HK-2 (cell line): ENCODE results near the gene ZNF236.
"Not testable (repeated sequence)": the region's sequence is repeated elsewhere in the genome, so short reads cannot be mapped to it uniquely, and the experiment has no call there.

Experiments used
- DNase-seq: peaks from one replicate; pipeline ENCODE4 v3.0.0-alpha.2; 2018; ENCODE audit not compliant: unreplicated experiment

Gene ZNF236

DNA sequence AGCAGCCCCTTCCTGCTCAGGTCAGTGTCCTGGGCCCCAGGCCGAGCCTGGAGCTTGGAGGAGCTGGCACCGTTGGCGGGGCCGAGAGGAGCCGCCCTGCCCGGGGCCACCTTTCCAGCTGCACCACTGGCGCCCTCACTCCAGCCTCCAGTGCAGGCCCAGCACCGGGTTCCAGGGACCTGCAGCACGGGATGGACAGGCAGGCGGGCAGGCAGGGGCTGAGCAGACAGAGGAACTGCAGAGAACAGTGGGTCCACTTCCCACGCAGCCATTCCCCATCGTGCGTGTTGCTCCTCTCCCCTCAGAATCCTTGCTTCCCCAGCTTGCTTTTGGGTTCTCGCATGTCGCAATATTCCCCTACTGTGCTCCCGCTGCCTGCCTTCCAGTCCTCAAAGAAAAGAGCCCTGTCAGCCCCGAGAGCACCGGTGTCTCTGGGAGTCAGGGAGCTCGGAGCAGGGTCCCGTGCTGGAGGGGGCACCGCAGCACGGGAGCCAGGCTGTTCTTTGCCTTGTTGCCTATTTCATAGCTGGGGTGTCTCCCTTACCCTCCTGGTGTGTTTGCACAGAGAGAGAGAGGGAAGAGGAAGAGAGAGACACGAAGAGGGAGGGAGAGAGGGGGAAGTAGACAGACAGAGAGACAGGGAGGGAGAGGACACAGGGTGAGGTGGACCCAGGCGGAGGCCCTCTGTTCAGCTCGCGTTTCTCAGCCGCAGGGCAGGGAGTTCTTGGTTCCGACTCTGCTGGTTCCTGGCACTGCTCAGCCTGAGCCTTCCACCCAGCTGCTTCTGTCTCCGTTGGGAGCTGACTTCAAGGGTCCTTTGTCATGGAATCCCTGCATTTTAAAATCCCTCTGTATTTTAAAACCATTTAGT lies 184.2 kb downstream of the ZNF236 start:
- no peak for DNase-seq

- no peak for DNase-seq
Observed at GRCh38 chr18:77007251-77007650, 184.9 kb downstream of the ZNF236 start.

DNA sequence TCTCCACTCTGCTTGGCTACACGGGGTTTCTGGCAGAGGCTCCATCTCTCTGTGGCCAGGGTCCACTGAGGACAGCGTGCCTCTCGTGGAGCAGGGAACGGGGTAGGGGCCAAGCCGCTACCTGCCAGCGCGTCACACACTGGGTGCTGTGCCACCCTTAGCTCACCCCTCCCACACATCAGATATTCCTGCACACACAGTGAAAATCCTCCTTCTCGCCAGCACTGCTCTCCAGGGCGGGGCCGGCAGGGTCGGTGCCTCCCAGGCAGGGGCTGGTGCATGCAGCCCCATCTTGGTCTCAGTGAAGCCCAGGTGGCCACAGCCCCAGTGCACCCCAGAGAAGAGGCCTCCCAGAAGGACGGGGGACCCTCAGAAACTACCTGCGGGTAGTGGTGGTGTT lies 185.6 kb downstream of the ZNF236 start:
- no peak for DNase-seq

DNA sequence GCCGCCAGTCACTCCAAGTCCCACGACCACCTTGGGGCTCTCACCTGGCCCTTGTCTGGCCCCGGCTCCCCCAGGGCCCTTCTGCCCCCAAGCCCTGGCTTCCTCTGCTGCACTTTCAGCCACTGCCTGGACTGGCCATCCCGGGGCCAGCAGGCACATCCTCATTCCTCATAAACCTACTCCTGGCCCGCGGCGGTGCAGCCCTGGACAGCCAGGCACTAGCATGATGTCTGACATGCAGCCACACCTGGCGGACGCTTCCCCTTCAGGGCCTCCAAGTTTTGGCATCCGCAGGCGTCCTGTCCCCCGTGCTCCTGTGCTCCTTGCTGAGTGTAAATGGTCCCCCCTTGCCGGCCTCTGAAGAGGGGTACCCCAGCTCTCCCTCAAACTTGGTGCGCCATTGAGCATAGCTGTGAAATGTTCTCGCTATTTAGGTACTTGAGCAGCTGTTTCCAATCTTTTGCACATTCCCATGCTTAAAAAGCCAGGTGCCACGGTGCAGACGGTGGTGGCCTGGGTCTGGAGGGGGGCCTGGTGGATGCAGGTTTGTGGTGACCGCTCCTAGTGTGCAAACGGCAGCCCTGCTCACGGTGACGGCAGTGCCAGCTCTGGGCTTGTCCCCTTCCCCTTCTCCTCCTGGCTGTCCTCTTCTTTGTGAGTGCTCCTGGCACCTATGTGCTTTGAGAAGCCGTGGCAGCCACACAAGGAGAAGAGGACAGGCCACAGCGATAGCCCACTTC lies 186.4 kb downstream of the ZNF236 start:
- DNase-seq: no peak

GRCh38 chr18:77009675-77010074 lies 187.3 kb downstream of the ZNF236 start:
- no peak for DNase-seq

- no peak for DNase-seq
Observed at GRCh38 chr18:77012120-77012519, 189.8 kb downstream of the ZNF236 start.

DNA sequence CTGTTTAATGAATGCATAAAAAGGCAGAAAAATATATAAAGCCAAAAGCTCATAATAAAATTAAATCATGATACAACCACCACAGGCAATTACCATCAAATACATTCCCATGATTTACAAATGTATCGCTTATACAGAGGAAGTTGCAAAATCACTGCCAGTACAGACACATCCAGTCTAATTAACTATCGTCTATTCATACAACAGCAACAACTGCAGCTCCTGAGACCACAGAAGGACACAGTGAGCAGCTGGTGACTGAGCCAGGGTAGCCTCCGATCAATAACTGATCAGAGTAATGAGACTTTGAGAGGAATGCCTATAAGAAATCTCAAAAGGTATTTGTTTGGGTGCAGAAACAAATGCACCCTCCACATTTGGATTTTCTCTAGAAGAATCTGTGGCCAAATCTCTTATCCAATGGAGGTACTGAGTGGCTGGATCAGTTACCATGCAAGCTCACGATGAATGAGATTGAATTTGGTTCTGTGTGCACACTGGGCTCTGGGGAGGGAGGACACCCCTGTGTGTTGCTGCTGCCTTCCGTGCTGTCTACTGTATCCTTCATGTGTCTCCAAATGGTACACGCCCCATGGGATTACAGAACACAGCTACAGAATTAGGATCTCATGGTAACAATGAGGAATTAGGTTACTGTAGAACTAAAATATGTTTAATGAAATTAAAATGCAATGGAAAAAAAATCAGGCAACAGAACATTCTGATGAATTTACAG lies 190.6 kb downstream of the ZNF236 start:
- DNase-seq: no peak

DNA sequence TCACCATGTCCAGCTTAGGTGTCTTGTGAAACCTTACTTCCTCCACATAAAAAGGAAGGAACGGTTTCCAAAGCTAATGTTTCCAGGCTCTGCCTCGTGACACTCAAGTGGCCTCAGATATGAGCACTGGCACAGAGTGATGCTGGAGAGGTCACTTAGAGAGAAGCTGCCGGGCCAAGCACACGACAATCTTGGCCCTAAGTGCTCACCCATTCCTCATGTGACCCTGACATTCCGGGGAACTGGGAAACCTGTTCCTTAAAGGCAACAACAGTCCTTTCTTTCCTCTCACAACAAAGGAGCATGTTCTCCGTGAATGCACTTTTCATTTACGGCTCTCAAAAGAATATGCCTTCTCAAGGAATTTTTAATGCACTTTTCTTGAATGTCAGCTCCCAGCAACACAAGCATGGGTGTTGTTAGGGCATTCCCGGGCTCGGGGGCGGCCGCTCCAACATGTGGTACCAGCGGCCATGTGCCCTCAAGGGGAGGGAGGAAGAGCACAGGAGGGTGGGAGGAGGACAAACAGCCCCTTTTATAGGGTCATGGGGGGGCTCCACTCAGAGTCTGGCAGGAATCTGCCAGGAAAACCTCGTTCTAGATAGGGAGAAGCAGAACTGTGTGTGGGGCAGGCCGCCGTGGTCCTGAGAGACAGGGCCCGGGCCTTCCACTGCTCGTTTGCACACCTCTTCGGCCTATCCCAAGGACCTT lies 191.6 kb downstream of the ZNF236 start:
- no peak for DNase-seq

GRCh38 chr18:77014538-77014937 lies 192.2 kb downstream of the ZNF236 start:
- no peak for DNase-seq

DNA sequence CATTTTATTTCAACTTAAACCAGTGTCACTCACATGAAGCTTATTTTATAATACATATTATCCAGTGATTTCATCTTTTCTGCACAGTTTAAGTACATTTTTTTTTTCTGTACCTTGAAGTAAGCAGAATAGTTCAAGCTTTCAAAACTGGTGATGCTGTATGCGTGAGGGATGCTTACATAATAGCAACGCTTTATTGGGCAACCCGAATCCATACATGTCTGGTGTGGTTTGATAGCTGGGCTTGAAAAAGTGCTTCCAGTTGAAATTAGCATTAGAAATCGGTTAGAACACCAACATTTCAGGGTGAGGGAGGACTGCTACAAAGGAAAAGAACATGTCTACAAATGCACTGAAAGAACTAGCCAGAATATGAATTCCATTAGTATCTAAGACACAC lies 192.8 kb downstream of the ZNF236 start:
- DNase-seq: no peak

- no peak for DNase-seq
Observed at GRCh38 chr18:77015771-77016710, 193.7 kb downstream of the ZNF236 start.

GRCh38 chr18:77016936-77017335 lies 194.6 kb downstream of the ZNF236 start:
- DNase-seq: no peak

DNA sequence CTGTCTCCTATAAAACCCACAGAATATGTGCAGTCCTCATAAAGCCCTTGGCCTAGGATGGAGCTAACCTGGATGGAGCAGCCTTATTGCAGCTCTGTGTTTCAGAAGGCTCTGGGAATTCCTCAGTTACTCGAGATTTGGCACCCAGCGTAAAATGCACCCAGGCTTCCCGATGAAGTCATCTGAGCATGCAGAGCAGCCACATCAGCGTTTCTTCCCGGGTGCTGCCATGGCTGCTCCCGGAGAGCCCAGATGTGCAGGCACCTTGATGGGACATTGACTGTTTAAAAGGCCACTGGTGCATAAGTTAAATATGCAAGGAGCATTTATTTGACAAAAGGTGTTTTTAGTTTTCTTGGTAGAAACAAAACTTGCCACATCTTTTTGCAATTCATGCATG lies 195.0 kb downstream of the ZNF236 start:
- no peak for DNase-seq

DNA sequence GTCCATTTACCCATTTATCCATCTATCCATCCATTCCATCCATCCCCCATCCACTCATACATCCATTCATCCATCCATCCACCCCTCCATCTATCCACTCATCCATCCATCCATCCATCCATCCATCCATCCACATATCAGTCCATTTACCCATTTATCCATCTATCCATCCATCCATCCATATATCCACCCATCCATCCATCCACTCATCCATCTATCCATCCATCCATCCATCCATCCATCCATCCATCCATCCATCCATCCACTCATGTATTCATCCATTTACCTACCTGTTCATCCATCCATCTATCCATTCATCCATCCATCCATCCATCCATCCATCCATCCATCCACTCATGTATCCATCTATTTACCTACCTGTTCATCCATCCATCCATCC lies 196.3 kb downstream of the ZNF236 start:
- DNase-seq: not testable (repeated sequence)

DNA sequence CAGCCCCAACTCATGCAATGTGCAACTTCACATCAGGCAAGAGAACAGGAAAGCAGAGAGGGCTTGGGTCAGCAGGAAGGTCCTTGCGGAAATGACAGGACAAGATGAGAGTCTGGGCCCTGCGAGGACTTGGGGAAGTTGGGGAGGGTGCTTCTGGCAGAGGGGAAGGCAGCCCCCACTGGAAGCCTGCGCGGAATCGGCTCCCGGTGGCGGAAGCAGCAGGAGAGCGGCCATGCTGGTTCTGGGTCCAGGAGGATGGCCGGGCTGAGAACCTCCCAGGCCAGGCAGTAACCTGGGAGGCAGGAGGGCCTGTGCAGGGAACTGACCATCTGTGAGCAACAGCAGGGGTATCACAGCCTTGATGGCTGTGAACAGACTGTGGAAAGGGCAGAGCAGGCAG lies 197.3 kb downstream of the ZNF236 start:
- no peak for DNase-seq
